Measurements from ENCODE around the gene GAS5.

DNA sequence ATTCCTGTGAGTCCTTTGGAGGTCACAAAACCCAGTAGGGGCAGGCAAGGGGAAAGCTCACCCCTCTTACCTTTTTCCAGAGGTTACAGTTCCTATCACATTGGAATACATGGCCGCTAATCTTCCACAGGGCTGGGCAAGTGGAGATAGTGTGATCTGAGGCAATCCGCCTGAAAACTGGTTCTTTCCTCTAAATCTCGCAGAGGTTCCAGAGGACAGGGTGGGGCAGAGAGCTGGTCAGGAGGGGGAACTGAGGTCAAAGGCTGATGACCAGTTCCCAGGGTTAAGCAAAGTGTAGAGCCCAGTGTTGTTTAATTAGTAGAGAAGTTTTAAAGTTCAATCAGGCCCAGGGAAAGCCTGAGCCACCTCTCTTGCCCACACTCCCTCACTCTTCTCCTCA, 49.4 kb upstream of the GAS5 start, which contains the start of gene SERPINC1:
- TF ChIP-seq, protein P1, sequence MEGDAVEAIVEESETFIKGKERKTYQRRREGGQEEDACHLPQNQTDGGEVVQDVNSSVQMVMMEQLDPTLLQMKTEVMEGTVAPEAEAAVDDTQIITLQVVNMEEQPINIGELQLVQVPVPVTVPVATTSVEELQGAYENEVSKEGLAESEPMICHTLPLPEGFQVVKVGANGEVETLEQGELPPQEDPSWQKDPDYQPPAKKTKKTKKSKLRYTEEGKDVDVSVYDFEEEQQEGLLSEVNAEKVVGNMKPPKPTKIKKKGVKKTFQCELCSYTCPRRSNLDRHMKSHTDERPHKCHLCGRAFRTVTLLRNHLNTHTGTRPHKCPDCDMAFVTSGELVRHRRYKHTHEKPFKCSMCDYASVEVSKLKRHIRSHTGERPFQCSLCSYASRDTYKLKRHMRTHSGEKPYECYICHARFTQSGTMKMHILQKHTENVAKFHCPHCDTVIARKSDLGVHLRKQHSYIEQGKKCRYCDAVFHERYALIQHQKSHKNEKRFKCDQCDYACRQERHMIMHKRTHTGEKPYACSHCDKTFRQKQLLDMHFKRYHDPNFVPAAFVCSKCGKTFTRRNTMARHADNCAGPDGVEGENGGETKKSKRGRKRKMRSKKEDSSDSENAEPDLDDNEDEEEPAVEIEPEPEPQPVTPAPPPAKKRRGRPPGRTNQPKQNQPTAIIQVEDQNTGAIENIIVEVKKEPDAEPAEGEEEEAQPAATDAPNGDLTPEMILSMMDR (IDR thresholded peaks at IDR 0.05), result no peak
- TF ChIP-seq POLR2A (IDR thresholded peaks at IDR 0.05), result no peak
- no peak for TF ChIP-seq POLR2AphosphoS5 (IDR thresholded peaks at IDR 0.05)

All from prostate gland (tissue), 2 donors.